OCI-LY7 (cell line): ENCODE measurements around the gene KDM1B. TPM values are rescaled to one million over a fixed set of nuclear protein-coding genes. Genes with fewer than 3 reads are reported as not detected.
A peak's percentile ranks its signal among the peaks of the same experiment; 100 is the strongest.

Experiments
- BruUV-seq: library from RNA; stranded (reverse); fragments of 400-500 nt; replicated peaks from 2 replicates; lab custom pipeline; 2021; lab: Mats Ljungman, UMichigan
- CTCF ChIA-PET: fragments of 300-600 bp; sonication (Branson Sonifier 250); formaldehyde crosslinking; loops from one replicate; lab custom pipeline; 2022; ENCODE audit warnings: antibody characterized with exemption; ENCODE audit not compliant: unreplicated experiment; lab: Charles Lee
- POLR2A ChIA-PET: fragments of 300-600 bp; sonication (Branson Sonifier 250); formaldehyde crosslinking; loops from one replicate; lab custom pipeline; 2022; ENCODE audit warnings: antibody characterized with exemption; lab: Charles Lee
- DNase-seq: peaks from one replicate; pipeline ENCODE4 v3.0.0-alpha.2; 2015; ENCODE audit warnings: low spot score
- H2AFZ ChIP-seq: fragments of 200-600 bp; sonication (generic), shearing (Covaris generic); 2 replicates; pipeline ENCODE4 v1.6.1; 2014; ENCODE audit warnings: mild to moderate bottlenecking, antibody characterized with exemption, low read length, moderate library complexity
- H3K27ac ChIP-seq: fragments of 200-600 bp; sonication (generic); 2 replicates; pipeline ENCODE4 v1.5.1; 2014; ENCODE audit warnings: mixed run types, low read depth, mild to moderate bottlenecking, moderate library complexity, low read length, inconsistent platforms; ENCODE audit not compliant: poor library complexity, severe bottlenecking
- H3K36me3 ChIP-seq: fragments of 200-600 bp; sonication (generic); 2 replicates; pipeline ENCODE4 v1.6.1; 2014; ENCODE audit warnings: mild to moderate bottlenecking, antibody characterized with exemption, low read length, moderate library complexity, mixed read lengths; ENCODE audit not compliant: insufficient read depth
- H3K4me1 ChIP-seq: fragments of 200-600 bp; sonication (generic); 2 replicates; pipeline ENCODE4 v1.5.1; 2014; ENCODE audit warnings: mild to moderate bottlenecking, low read length; ENCODE audit not compliant: insufficient read depth, poor library complexity, severe bottlenecking
- H3K4me2 ChIP-seq: fragments of 200-600 bp; sonication (generic); 2 replicates; pipeline ENCODE4 v1.6.1; 2014; ENCODE audit warnings: mild to moderate bottlenecking, low read length
- H3K4me3 ChIP-seq: fragments of 200-600 bp; sonication (generic); 2 replicates; pipeline ENCODE4 v1.5.1; 2014; ENCODE audit warnings: mild to moderate bottlenecking, low read depth, low read length; ENCODE audit not compliant: poor library complexity, severe bottlenecking
- H3K79me2 ChIP-seq: fragments of 200-600 bp; sonication (generic); 2 replicates; pipeline ENCODE4 v1.6.1; 2016; ENCODE audit warnings: low read depth, mild to moderate bottlenecking, low read length, moderate library complexity, mixed read lengths; ENCODE audit not compliant: insufficient read depth
- H3K9me2 ChIP-seq: fragments of 200-600 bp; sonication (generic); 2 replicates; pipeline ENCODE4 v1.6.1; 2016; ENCODE audit warnings: mild to moderate bottlenecking, low read length, mixed read lengths; ENCODE audit not compliant: insufficient read depth
- H3K9me3 ChIP-seq: fragments of 200-600 bp; sonication (generic); 2 replicates; pipeline ENCODE4 v1.6.1; 2014; ENCODE audit warnings: mild to moderate bottlenecking, mixed run types, low read length, mixed read lengths
- H4K20me1 ChIP-seq: fragments of 200-600 bp; sonication (generic); 2 replicates; pipeline ENCODE4 v1.6.1; 2014; ENCODE audit warnings: mild to moderate bottlenecking, antibody characterized with exemption, low read length, moderate library complexity, mixed read lengths; ENCODE audit not compliant: insufficient read depth
- CTCF ChIP-seq: fragments of 200-600 bp; sonication (generic); conservative IDR thresholded peaks from 2 replicates; pipeline ENCODE4 v1.5.1; 2014; ENCODE audit warnings: mild to moderate bottlenecking, antibody characterized with exemption, low read length, moderate library complexity, mixed read lengths
- EZH2phosphoT487 ChIP-seq: fragments of 200-600 bp; sonication (generic); IDR thresholded peaks from 2 replicates; pipeline ENCODE4 v1.6.1; 2018; ENCODE audit warnings: low read depth, borderline replicate concordance, mild to moderate bottlenecking, mixed run types, antibody characterized with exemption, low read length, moderate library complexity, mixed read lengths
- intact Hi-C: fragments of 100-400 bp; cut with micrococcal nuclease; formaldehyde crosslinking; loops from one replicate; pipeline ENCODE4 v1.10.0; 2022; ENCODE audit not compliant: unreplicated experiment
- total RNA-seq, 2 experiments: library from RNA; depleted of rRNA in 1 of 2; stranded (reverse); fragments of >200 nt in 1 of 2; shearing (Covaris generic) in 1 of 2; gene quantifications; 2 replicates each; pipeline ENCODE4 v1.2.3, GENCODE V29; 2014 to 2022

Gene KDM1B
- total RNA-seq, 2 experiments from 2014 or later, result 37.6 to 56.4 TPM

DNA sequence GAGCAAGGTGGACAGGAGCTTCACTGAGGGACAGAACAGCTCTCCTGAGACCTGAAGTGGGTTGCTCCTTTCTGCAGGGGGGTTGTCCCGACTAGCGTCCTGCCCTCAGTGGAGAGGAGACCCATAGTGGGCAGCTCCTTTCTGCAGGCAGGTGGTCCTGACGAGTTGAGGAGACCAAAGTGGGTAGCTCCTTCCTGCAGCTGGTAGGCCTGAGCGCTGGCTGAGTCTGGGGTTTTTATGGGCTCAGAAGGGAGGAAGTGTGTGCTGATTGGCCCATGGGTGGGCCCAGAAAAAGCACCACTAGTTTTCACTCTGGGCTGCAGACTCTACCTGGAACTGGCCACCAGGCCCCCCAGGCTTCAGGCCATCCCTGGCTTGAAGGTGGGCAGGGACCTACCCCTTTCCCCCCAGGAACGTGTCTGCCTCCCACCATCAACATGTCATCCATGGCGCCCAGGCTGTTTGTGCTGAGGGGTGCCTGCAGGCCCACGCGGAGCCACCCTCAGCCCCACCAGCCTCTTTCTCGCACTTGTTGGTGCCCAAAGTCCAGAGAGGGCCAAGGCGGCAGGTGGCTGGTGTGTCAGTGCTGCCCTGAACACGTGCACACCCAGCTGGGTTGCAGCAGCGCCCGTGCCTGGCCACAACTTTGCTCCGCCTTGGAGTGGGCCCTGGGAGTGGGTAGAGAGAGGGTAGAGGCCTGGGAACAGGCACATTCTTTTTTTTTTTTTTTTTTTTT, 110.7 kb downstream of the KDM1B start:
- H3K4me1 ChIP-seq, result peaks cover 30% of the 10 kb centered on the region
- no peak for TF ChIP-seq CTCF
- TF ChIP-seq EZH2phosphoT487, result no peak
- intact Hi-C loops, result loop anchor here (2.0 kb wide), 1 partner anchor 121 kb away; the partner anchor contains the start of gene RNF144B
- H3K27ac ChIP-seq, result no peak overlapping the region
- H3K4me3 ChIP-seq, result peak overlapping the region; percentile 90
- CTCF ChIA-PET, result interaction anchor here (1.3 kb wide), 1 partner anchor 64 kb away, joined by 3 read pairs; no protein-coding TSS in a partner anchor
- no peaks in the 10 kb centered on the region for H3K9me2 ChIP-seq
- H2AFZ ChIP-seq, result no peak overlapping the region
- peak; percentile 39 for DNase-seq
- H3K79me2 ChIP-seq, result peaks cover 31% of the 10 kb centered on the region
- POLR2A ChIA-PET, result interaction anchor here (0.9 to 2.1 kb wide), 3 partner anchors 14 to 240 kb away, joined by 3 to 7 read pairs (median 4); no protein-coding TSS in a partner anchor
- BruUV-seq, result no TSS peak
- peaks cover 16% of the 10 kb centered on the region for H4K20me1 ChIP-seq
- peak overlapping the region; percentile 77; the same call in 1 of the 2 replicates for H3K4me2 ChIP-seq
- H3K9me3 ChIP-seq, result peaks cover 12% of the 10 kb centered on the region
- H3K36me3 ChIP-seq, result peaks cover 42% of the 10 kb centered on the region

GRCh38 chr6:18266523-18266912, 111.3 kb downstream of the KDM1B start:
- Histone ChIP-seq H3K79me2 (peaks cover 25% of the 10 kb centered on the region), H3K9me2 (no peaks in the 10 kb centered on the region), H2AFZ (no peak overlapping the region), H3K9me3 (peaks cover 12% of the 10 kb centered on the region), H3K4me3 (no peak overlapping the region), H3K36me3 (peaks cover 37% of the 10 kb centered on the region), H3K27ac (no peak overlapping the region), H3K4me1 (peaks cover 25% of the 10 kb centered on the region), H4K20me1 (peaks cover 15% of the 10 kb centered on the region), H3K4me2 (no peak overlapping the region)
- CTCF ChIA-PET, result no interaction called here
- no peak for DNase-seq
- no TSS peak for BruUV-seq
- intact Hi-C loops, result no loop called here
- TF ChIP-seq EZH2phosphoT487 (no peak), CTCF (no peak)
- POLR2A ChIA-PET, result interaction anchor here (0.6 kb wide), 2 partner anchors 104 to 413 kb away, joined by 3 read pairs; no protein-coding TSS in a partner anchor

DNA sequence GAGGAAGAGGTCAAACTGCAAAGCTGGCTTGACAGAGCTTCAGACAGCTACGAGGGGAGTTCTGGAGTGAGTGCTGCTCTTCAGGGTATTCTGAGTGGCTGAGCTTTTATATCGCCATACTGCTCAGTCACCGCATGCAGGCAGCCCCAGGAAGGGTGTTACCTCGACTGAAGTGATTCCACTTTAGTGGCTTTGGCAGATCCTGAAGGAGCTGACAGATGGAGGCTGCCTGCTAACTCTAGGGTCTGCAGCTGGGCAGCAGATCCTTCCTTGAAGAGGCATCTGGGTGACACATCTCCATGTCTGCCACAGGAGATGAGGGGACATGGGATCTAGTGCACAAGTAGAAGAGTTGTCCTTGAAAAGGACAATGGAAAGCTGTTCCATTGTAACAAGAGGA, 112.8 kb downstream of the KDM1B start:
- intact Hi-C loops, result no loop called here
- no peak overlapping the region for H3K4me2 ChIP-seq
- no peak overlapping the region for H3K27ac ChIP-seq
- no peaks in the 10 kb centered on the region; the same call in 1 of the 2 replicates for H4K20me1 ChIP-seq
- peaks cover 21% of the 10 kb centered on the region for H3K36me3 ChIP-seq
- CTCF ChIA-PET, result interaction anchor here (0.6 kb wide), 1 partner anchor 45 kb away, joined by 3 read pairs; no protein-coding TSS in a partner anchor
- H3K9me3 ChIP-seq, result peaks cover 12% of the 10 kb centered on the region
- no peak for DNase-seq
- no TSS peak for BruUV-seq
- POLR2A ChIA-PET, result interaction anchor here (0.6 to 1.3 kb wide), 9 partner anchors 9 to 561 kb away, joined by 3 to 5 read pairs (median 3); partner anchors contain the start of gene NUP153
- no peak overlapping the region for H3K4me3 ChIP-seq
- TF ChIP-seq EZH2phosphoT487 (no peak), CTCF (no peak)
- peaks cover 10% of the 10 kb centered on the region for H3K79me2 ChIP-seq
- no peaks in the 10 kb centered on the region for H3K9me2 ChIP-seq
- peaks cover 12% of the 10 kb centered on the region for H3K4me1 ChIP-seq
- H2AFZ ChIP-seq, result no peak overlapping the region
